CD4-positive, alpha-beta memory T cell (primary cell): Measurements from ENCODE around the gene SLC6A19. TPM values are rescaled to one million over a fixed set of nuclear protein-coding genes. Genes with fewer than 3 reads are reported as not detected.

ENCODE experiments used
- CTCF ChIA-PET: fragments of 350-600 bp; sonication (Branson Sonifier 250); formaldehyde crosslinking; loops from one replicate; lab custom pipeline; 2021; ENCODE audit warnings: inconsistent platforms; ENCODE audit not compliant: partially characterized antibody; lab: Charles Lee
- POLR2A ChIA-PET: fragments of 350-600 bp; sonication (Branson Sonifier 250); formaldehyde crosslinking; loops from one replicate; lab custom pipeline; 2021; ENCODE audit not compliant: partially characterized antibody; lab: Charles Lee
- DNase-seq, 5 donors: peaks; one replicate each; pipeline versions ENCODE4 v3.0.0 to v3.0.0-alpha.2; 2020 to 2022; ENCODE audit warnings: mixed read lengths in 1 of 5
- H3K27ac ChIP-seq: one replicate; pipeline ENCODE4 v1.7.0; 2013; ENCODE audit warnings: low read depth, low read length
- H3K27me3 ChIP-seq: 2 replicates; pipeline ENCODE4 v1.7.0; 2013; ENCODE audit warnings: mild to moderate bottlenecking, low read length, moderate library complexity; ENCODE audit not compliant: insufficient read depth
- H3K36me3 ChIP-seq: 2 replicates; pipeline ENCODE4 v1.7.0; 2013; ENCODE audit warnings: mild to moderate bottlenecking, low read length, moderate library complexity; ENCODE audit not compliant: insufficient read depth
- H3K4me1 ChIP-seq: 2 replicates; pipeline ENCODE4 v1.7.0; 2013; ENCODE audit warnings: mild to moderate bottlenecking, low read length, moderate library complexity; ENCODE audit not compliant: insufficient read depth
- H3K4me3 ChIP-seq, 2 donors: one replicate each; pipeline ENCODE4 v1.7.0; 2013; ENCODE audit warnings: low read length in 2 of 2, mild to moderate bottlenecking in 1 of 2
- H3K9me3 ChIP-seq, 2 donors: one replicate each; pipeline ENCODE4 v1.7.0; 2013; ENCODE audit warnings: low read length in 2 of 2, control low read depth in 1 of 2; ENCODE audit not compliant: control insufficient read depth in 1 of 2
- H3K27ac Mint-ChIP-seq, 7 donors: one replicate each; pipeline ENCODE4 v1.8.0; 2020 to 2021; ENCODE audit warnings: mixed read lengths in 7 of 7, mild to moderate bottlenecking in 6 of 7, inconsistent platforms in 3 of 7, moderate library complexity in 3 of 7
- H3K27me3 Mint-ChIP-seq, 2 donors: one replicate each; pipeline ENCODE4 v1.8.0; 2020 to 2021; ENCODE audit warnings: mixed read lengths in 2 of 2
- H3K36me3 Mint-ChIP-seq, 2 donors: one replicate each; pipeline ENCODE4 v1.8.0; 2020 to 2021; ENCODE audit warnings: mixed read lengths in 2 of 2, inconsistent platforms in 1 of 2, mild to moderate bottlenecking in 1 of 2
- H3K4me1 Mint-ChIP-seq, 4 donors: one replicate each; pipeline ENCODE4 v1.8.0; 2020 to 2021; ENCODE audit warnings: mixed read lengths in 4 of 4, mild to moderate bottlenecking in 1 of 4
- H3K4me3 Mint-ChIP-seq, 8 donors: one replicate each; pipeline ENCODE4 v1.8.0; 2020 to 2021; ENCODE audit warnings: mixed read lengths in 8 of 8, mild to moderate bottlenecking in 7 of 8, moderate library complexity in 6 of 8, inconsistent platforms in 3 of 8
- H3K9me3 Mint-ChIP-seq, 8 donors: one replicate each; pipeline ENCODE4 v1.8.0; 2020 to 2021; ENCODE audit warnings: mixed read lengths in 8 of 8, mild to moderate bottlenecking in 5 of 8, inconsistent platforms in 3 of 8, moderate library complexity in 1 of 8
- intact Hi-C: fragments of 100-400 bp; cut with micrococcal nuclease; formaldehyde crosslinking; loops from one replicate; pipeline ENCODE4 v1.15.1; 2023
- polyA plus RNA-seq, 2 donors: library from polyadenylated mRNA; unstranded; fragments of 300-500 nt; fragmentation: Illumina TruSeq; gene quantifications; one replicate each; pipeline ENCODE4 v1.2.3, GENCODE V29; 2021
- total RNA-seq, 2 experiments: library from RNA; stranded (reverse); gene quantifications; one replicate each; pipeline ENCODE4 v1.2.3, GENCODE V29; 2021

SLC6A19 gene
- total and polyA plus RNA-seq, 4 experiments from 2014 or later: not detected

GRCh38 chr5:1202798-1203185 is 1.4 kb downstream of the SLC6A19 start:
- no peak for DNase-seq
- H3K27me3 Mint-ChIP-seq: no peaks in the 10 kb centered on the region
- no peaks in the 10 kb centered on the region for H3K9me3 Mint-ChIP-seq
- intact Hi-C loops: no loop called here
- H3K4me3 ChIP-seq: no peak overlapping the region
- H3K27ac Mint-ChIP-seq: no peak overlapping the region
- no peaks in the 10 kb centered on the region for H3K4me1 ChIP-seq
- H3K27me3 ChIP-seq: no peaks in the 10 kb centered on the region
- H3K9me3 ChIP-seq: no peaks in the 10 kb centered on the region
- H3K4me1 Mint-ChIP-seq: no peaks in the 10 kb centered on the region
- ChIA-PET CTCF (no interaction called here), POLR2A (no interaction called here)
- no peak overlapping the region for H3K4me3 Mint-ChIP-seq
- no peak overlapping the region for H3K27ac ChIP-seq
- H3K36me3 Mint-ChIP-seq: no peaks in the 10 kb centered on the region
- H3K36me3 ChIP-seq: no peaks in the 10 kb centered on the region

DNA sequence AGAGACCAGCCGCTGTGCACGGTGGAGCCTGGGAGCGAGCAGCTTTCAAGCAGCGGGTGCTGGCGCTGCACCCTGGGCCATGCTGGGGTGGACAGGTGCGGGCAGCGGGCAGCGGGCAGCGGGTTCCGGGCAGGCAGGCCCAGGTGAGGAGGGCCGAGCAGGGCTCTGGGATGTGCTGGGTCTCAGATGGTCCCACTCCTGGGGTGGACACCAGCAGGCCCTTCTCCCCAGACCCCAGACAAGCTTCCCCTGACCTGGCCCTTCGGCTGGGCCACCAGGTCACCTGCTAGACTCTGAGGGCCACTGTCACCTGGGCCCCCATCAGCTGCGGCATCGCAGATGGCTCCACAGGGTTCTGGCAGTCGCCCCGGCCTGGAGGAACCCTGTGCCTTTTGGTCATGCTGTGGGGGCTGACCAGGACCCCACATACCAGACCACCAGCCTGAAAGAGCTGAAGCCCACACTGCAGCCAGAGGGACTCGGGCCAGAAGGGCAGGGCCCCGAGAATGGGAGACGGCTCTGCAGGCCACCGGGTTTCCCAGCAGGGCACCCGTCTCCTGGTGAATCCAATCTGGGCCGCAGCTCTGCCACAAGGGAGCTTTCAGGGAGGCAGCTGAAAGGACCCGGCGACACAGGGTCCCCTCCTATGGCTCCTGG is 2.0 kb downstream of the SLC6A19 start:
- Histone ChIP-seq H3K36me3 (no peaks in the 10 kb centered on the region), H3K9me3 (no peaks in the 10 kb centered on the region), H3K27ac (no peak overlapping the region), H3K27me3 (no peaks in the 10 kb centered on the region), H3K4me3 (no peak overlapping the region), H3K4me1 (no peaks in the 10 kb centered on the region)
- Mint-ChIP-seq H3K9me3 (no peaks in the 10 kb centered on the region), H3K27ac (no peak overlapping the region), H3K36me3 (no peaks in the 10 kb centered on the region), H3K4me3 (no peak overlapping the region), H3K4me1 (no peaks in the 10 kb centered on the region), H3K27me3 (no peaks in the 10 kb centered on the region)
- no peak for DNase-seq
- ChIA-PET POLR2A (no interaction called here), CTCF (no interaction called here)
- intact Hi-C loops: no loop called here

DNA sequence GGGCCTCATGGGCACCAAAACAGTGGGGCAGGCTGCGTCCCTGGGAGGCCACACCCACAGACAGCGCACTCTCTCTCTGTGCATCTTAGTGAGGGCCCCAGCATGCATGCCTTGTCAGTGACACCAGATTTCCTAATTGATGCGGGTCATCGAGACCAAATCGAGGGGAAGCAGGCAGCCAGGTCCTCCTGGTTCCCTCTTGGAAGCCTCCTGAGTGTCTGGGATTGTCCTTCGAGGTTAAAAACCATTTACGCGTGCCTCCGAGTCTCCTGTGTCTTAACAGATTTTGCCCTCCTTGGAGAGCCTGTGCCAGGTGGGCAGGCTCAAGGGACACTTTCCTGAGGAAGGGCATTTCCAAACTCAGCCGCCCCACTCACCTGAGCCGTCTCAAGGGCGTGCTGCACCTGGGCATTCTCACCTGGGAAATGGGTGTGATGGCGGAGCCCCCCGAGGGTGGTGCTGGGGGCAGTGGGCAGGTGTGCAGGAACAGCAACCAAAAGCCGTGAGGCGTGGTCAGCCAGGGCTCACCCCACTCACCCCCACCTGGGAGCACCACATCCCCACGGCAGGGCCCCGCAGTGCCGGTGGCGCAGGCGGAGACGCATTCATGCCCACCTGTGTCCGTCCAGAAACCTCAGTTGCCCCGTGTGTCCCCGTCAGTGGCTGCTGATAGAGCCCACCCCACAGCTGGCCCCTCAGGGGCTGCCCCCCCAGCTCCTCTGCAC is 2.7 kb downstream of the SLC6A19 start:
- POLR2A ChIA-PET: no interaction called here

DNA sequence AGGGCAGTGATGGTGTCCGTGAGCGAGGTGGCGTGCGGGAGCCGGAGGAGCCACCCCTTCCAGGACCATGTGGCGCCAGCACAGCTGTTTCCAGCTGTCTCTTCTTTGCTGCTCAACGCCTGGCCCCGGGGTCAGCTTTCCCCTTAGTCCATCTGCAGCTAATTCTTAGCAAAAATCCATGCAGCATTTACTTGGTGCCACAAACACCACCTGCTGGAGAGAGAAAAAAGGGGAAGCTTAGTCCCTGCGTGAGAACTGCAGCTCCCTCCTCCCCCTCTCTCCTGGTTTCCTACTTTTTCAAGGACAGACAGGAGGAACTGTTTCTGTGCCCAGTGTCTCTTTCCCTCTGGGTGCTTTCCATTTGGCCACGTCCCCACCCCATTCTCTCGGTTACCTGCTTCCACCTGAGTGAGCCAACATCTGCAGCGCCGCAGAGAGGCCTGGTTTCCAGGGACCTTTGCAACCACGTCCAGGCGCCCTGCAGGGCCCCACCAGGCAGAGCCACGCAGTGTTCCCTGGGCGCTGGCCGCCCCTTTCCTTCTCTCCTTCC is 3.4 kb downstream of the SLC6A19 start:
- H3K27me3 ChIP-seq: no peaks in the 10 kb centered on the region
- Mint-ChIP-seq H3K4me3 (no peak overlapping the region), H3K36me3 (no peaks in the 10 kb centered on the region), H3K9me3 (no peaks in the 10 kb centered on the region), H3K27me3 (no peaks in the 10 kb centered on the region), H3K27ac (no peak overlapping the region), H3K4me1 (no peaks in the 10 kb centered on the region)
- no peaks in the 10 kb centered on the region for H3K9me3 ChIP-seq
- no peak for DNase-seq
- ChIA-PET CTCF (no interaction called here), POLR2A (no interaction called here)
- intact Hi-C loops: no loop called here
- no peak overlapping the region for H3K4me3 ChIP-seq
- H3K36me3 ChIP-seq: no peaks in the 10 kb centered on the region
- no peaks in the 10 kb centered on the region for H3K4me1 ChIP-seq
- H3K27ac ChIP-seq: no peak overlapping the region

More for the DNA sequence above, 2.7 kb downstream of the SLC6A19 start:
- H3K9me3 Mint-ChIP-seq: no peaks in the 10 kb centered on the region
- H3K9me3 ChIP-seq: no peaks in the 10 kb centered on the region
- no peak overlapping the region for H3K4me3 ChIP-seq
- intact Hi-C loops: no loop called here
- H3K4me1 Mint-ChIP-seq: no peaks in the 10 kb centered on the region
- H3K4me1 ChIP-seq: no peaks in the 10 kb centered on the region
- no peak overlapping the region for H3K4me3 Mint-ChIP-seq
- H3K36me3 Mint-ChIP-seq: no peaks in the 10 kb centered on the region
- H3K27me3 Mint-ChIP-seq: no peaks in the 10 kb centered on the region
- DNase-seq: no peak
- CTCF ChIA-PET: no interaction called here
- H3K36me3 ChIP-seq: no peaks in the 10 kb centered on the region
- no peak overlapping the region for H3K27ac Mint-ChIP-seq
- H3K27ac ChIP-seq: no peak overlapping the region
- no peaks in the 10 kb centered on the region for H3K27me3 ChIP-seq

GRCh38 chr5:1205255-1206180 is 4.1 kb downstream of the SLC6A19 start:
- no peak overlapping the region for H3K27ac Mint-ChIP-seq
- intact Hi-C loops: no loop called here
- CTCF ChIA-PET: no interaction called here
- Histone ChIP-seq H3K36me3 (no peaks in the 10 kb centered on the region), H3K27ac (no peak overlapping the region), H3K27me3 (no peaks in the 10 kb centered on the region), H3K9me3 (no peaks in the 10 kb centered on the region), H3K4me1 (no peaks in the 10 kb centered on the region), H3K4me3 (no peak overlapping the region)
- H3K4me3 Mint-ChIP-seq: no peak overlapping the region
- H3K27me3 Mint-ChIP-seq: no peaks in the 10 kb centered on the region
- H3K36me3 Mint-ChIP-seq: no peaks in the 10 kb centered on the region
- POLR2A ChIA-PET: no interaction called here
- no peak for DNase-seq
- H3K9me3 Mint-ChIP-seq: no peaks in the 10 kb centered on the region
- no peaks in the 10 kb centered on the region for H3K4me1 Mint-ChIP-seq

GRCh38 chr5:1206521-1207412 is 5.4 kb downstream of the SLC6A19 start:
- intact Hi-C loops: no loop called here
- H3K4me1 Mint-ChIP-seq: no peaks in the 10 kb centered on the region
- H3K4me1 ChIP-seq: no peaks in the 10 kb centered on the region
- no peaks in the 10 kb centered on the region for H3K9me3 Mint-ChIP-seq
- no peaks in the 10 kb centered on the region for H3K36me3 Mint-ChIP-seq
- no peaks in the 10 kb centered on the region for H3K9me3 ChIP-seq
- H3K27me3 Mint-ChIP-seq: no peaks in the 10 kb centered on the region
- H3K4me3 ChIP-seq: no peak overlapping the region
- H3K4me3 Mint-ChIP-seq: no peak overlapping the region
- no peak overlapping the region for H3K27ac Mint-ChIP-seq
- H3K36me3 ChIP-seq: no peaks in the 10 kb centered on the region
- CTCF ChIA-PET: no interaction called here
- no peaks in the 10 kb centered on the region for H3K27me3 ChIP-seq
- POLR2A ChIA-PET: no interaction called here
- no peak for DNase-seq
- H3K27ac ChIP-seq: no peak overlapping the region
